Measurements from ENCODE around the gene MAML3.

MAML3 gene

GRCh38 chr4:139754938-139755337 lies 399.0 kb downstream of the MAML3 start:
- no peak for TF ChIP-seq CTCF (IDR thresholded peaks at IDR 0.05; ENCODE audit: low read depth, low read length)
- no peaks in the 10 kb centered on the region for H3K27me3 ChIP-seq
- no peaks in the 10 kb centered on the region for H3K36me3 ChIP-seq
- peaks cover 24% of the 10 kb centered on the region for H3K4me1 ChIP-seq
- no peaks in the 10 kb centered on the region for H3K9me3 ChIP-seq
- no peak for DNase-seq
- H3K4me3 ChIP-seq (ENCODE audit: low read depth, low read length): no peak overlapping the region

- H3K36me3 ChIP-seq: no peaks in the 10 kb centered on the region
- peaks cover 21% of the 10 kb centered on the region for H3K4me1 ChIP-seq
- H3K9me3 ChIP-seq: no peaks in the 10 kb centered on the region
- DNase-seq: no peak
- no peak for TF ChIP-seq CTCF (IDR thresholded peaks at IDR 0.05; ENCODE audit: low read depth, low read length)
- H3K27me3 ChIP-seq: no peaks in the 10 kb centered on the region
- H3K4me3 ChIP-seq (ENCODE audit: low read depth, low read length): no peak overlapping the region
Observed at GRCh38 chr4:139753686-139754085, 400.3 kb downstream of the MAML3 start.

GRCh38 chr4:139749835-139750498 lies 404.0 kb downstream of the MAML3 start:
- H3K36me3 ChIP-seq: no peaks in the 10 kb centered on the region
- peaks cover 19% of the 10 kb centered on the region for H3K4me1 ChIP-seq
- no peak for DNase-seq
- H3K27me3 ChIP-seq: no peaks in the 10 kb centered on the region
- H3K9me3 ChIP-seq: no peaks in the 10 kb centered on the region
- TF ChIP-seq CTCF (IDR thresholded peaks at IDR 0.05; ENCODE audit: low read depth, low read length): no peak
- no peak overlapping the region for H3K4me3 ChIP-seq (ENCODE audit: low read depth, low read length)

- Histone ChIP-seq H3K27me3 (no peaks in the 10 kb centered on the region), H3K9me3 (no peaks in the 10 kb centered on the region), H3K4me3 (ENCODE audit: low read depth, low read length) (no peak overlapping the region), H3K36me3 (no peaks in the 10 kb centered on the region), H3K4me1 (peaks cover 19% of the 10 kb centered on the region)
- no peak for DNase-seq
- TF ChIP-seq CTCF (IDR thresholded peaks at IDR 0.05; ENCODE audit: low read depth, low read length): no peak
Observed at GRCh38 chr4:139749338-139749737, 404.6 kb downstream of the MAML3 start.

GRCh38 chr4:139746431-139747171 lies 407.4 kb downstream of the MAML3 start:
- no peaks in the 10 kb centered on the region for H3K27me3 ChIP-seq
- H3K9me3 ChIP-seq: no peaks in the 10 kb centered on the region
- no peak overlapping the region for H3K4me3 ChIP-seq (ENCODE audit: low read depth, low read length)
- peaks cover 13% of the 10 kb centered on the region for H3K4me1 ChIP-seq
- no peak for DNase-seq
- no peak for TF ChIP-seq CTCF (IDR thresholded peaks at IDR 0.05; ENCODE audit: low read depth, low read length)
- no peaks in the 10 kb centered on the region for H3K36me3 ChIP-seq

GRCh38 chr4:139745111-139745639 lies 408.8 kb downstream of the MAML3 start:
- no peaks in the 10 kb centered on the region for H3K36me3 ChIP-seq
- no peaks in the 10 kb centered on the region for H3K9me3 ChIP-seq
- H3K27me3 ChIP-seq: no peaks in the 10 kb centered on the region
- H3K4me3 ChIP-seq (ENCODE audit: low read depth, low read length): no peak overlapping the region
- no peak for DNase-seq
- TF ChIP-seq CTCF (IDR thresholded peaks at IDR 0.05; ENCODE audit: low read depth, low read length): no peak
- H3K4me1 ChIP-seq: peaks cover 21% of the 10 kb centered on the region

Measured in BE2C (cell line).